GM23248 (cell line): ENCODE measurements around the gene TGM1. TPM values are rescaled to one million over a fixed set of nuclear protein-coding genes. Genes with fewer than 3 reads are reported as not detected.
"Not testable (repeated sequence)": the region's sequence is repeated elsewhere in the genome, so short reads cannot be mapped to it uniquely, and the experiment has no call there.

Source experiments
- DNase-seq: peaks from one replicate; pipeline ENCODE4 v3.0.0-alpha.2; 2015
- H2AFZ ChIP-seq: fragments of 200-600 bp; sonication (generic); 2 replicates; pipeline ENCODE4 v1.6.1; 2016; ENCODE audit warnings: antibody characterized with exemption
- H3F3A ChIP-seq: fragments of 200-600 bp; sonication (generic); 2 replicates; pipeline ENCODE4 v1.6.1; 2016; ENCODE audit warnings: mild to moderate bottlenecking, antibody characterized with exemption, mixed run types; ENCODE audit not compliant: insufficient read depth
- H3K27ac ChIP-seq: fragments of 200-600 bp; sonication (generic); 2 replicates; pipeline ENCODE4 v1.5.1; 2016; ENCODE audit warnings: mild to moderate bottlenecking
- H3K27me3 ChIP-seq: fragments of 200-600 bp; sonication (generic); replicated peaks from 2 replicates; pipeline ENCODE4 v1.6.1; 2016; ENCODE audit warnings: mild to moderate bottlenecking; ENCODE audit not compliant: insufficient read depth
- H3K36me3 ChIP-seq: fragments of 200-600 bp; sonication (generic); 2 replicates; pipeline ENCODE4 v1.6.1; 2016; ENCODE audit warnings: low read depth, mild to moderate bottlenecking
- H3K4me1 ChIP-seq: fragments of 200-600 bp; sonication (generic); 2 replicates; pipeline ENCODE4 v1.6.1; 2016; ENCODE audit warnings: mild to moderate bottlenecking; ENCODE audit not compliant: insufficient read depth
- H3K4me2 ChIP-seq: fragments of 200-600 bp; sonication (generic); one replicate; pipeline ENCODE4 v1.6.1; 2016; ENCODE audit warnings: mild to moderate bottlenecking; ENCODE audit not compliant: unreplicated experiment
- H3K4me3 ChIP-seq: fragments of 200-600 bp; sonication (generic); 2 replicates; pipeline ENCODE4 v1.5.1; 2016; ENCODE audit warnings: mild to moderate bottlenecking
- H3K79me2 ChIP-seq: fragments of 200-600 bp; sonication (generic); 2 replicates; pipeline ENCODE4 v1.6.1; 2016; ENCODE audit warnings: mild to moderate bottlenecking; ENCODE audit not compliant: insufficient read depth
- H3K9ac ChIP-seq: fragments of 200-600 bp; sonication (generic); 2 replicates; pipeline ENCODE4 v1.6.1; 2016; ENCODE audit warnings: mild to moderate bottlenecking
- H3K9me2 ChIP-seq: fragments of 200-600 bp; sonication (generic); 2 replicates; pipeline ENCODE4 v1.6.1; 2016; ENCODE audit warnings: mixed run types, mild to moderate bottlenecking, moderate library complexity; ENCODE audit not compliant: insufficient read depth
- H3K9me3 ChIP-seq: fragments of 200-600 bp; sonication (generic); one replicate; pipeline ENCODE4 v1.6.1; 2017; ENCODE audit warnings: low read depth
- H4K20me1 ChIP-seq: fragments of 200-600 bp; sonication (generic); 2 replicates; pipeline ENCODE4 v1.6.0; 2016; ENCODE audit not compliant: insufficient read depth
- EZH2 ChIP-seq: fragments of 200-600 bp; sonication (generic); IDR thresholded peaks from 2 replicates; pipeline ENCODE4 v1.6.1; 2018; ENCODE audit warnings: antibody characterized with exemption, mild to moderate bottlenecking; ENCODE audit not compliant: insufficient read depth, poor library complexity, severe bottlenecking
- EZH2phosphoT487 ChIP-seq: fragments of 200-600 bp; sonication (generic); IDR thresholded peaks from 2 replicates; pipeline ENCODE4 v1.6.1; 2018; ENCODE audit warnings: antibody characterized with exemption, moderate library complexity, mild to moderate bottlenecking, low read depth; ENCODE audit not compliant: insufficient read depth
- WGBS, 2 experiments: methylation state at CpG; one replicate each; pipeline ENCODE4 v1.1.6; 2015 to 2017; ENCODE audit warnings: low lambda C conversion rate in 2 of 2, low coverage in 1 of 2; ENCODE audit errors: missing lambda C conversion rate in 2 of 2; 5-methylcytosine and 5-hydroxymethylcytosine counted together
- in situ Hi-C: fragments of 300-500 bp; cut with MboI; formaldehyde crosslinking; loops from 2 replicates; pipeline ENCODE4 v1.15.0; 2020
- polyA plus RNA-seq: library from polyadenylated mRNA; unstranded; fragments of >200 nt; fragmentation: Nextera tagmentation; extraction: Ambion mirVana; gene quantifications from 2 replicates; pipeline ENCODE4 v1.2.1, GENCODE V29; 2016
- total RNA-seq: library from RNA; depleted of rRNA; stranded (reverse); fragments of >200 nt; shearing (Covaris generic); gene quantifications from 2 replicates; pipeline ENCODE4 v1.2.3, GENCODE V29; 2014

The TGM1 gene
- total and polyA plus RNA-seq, 2 experiments from 2014 or later = 0.34 to 1.3 TPM

DNA sequence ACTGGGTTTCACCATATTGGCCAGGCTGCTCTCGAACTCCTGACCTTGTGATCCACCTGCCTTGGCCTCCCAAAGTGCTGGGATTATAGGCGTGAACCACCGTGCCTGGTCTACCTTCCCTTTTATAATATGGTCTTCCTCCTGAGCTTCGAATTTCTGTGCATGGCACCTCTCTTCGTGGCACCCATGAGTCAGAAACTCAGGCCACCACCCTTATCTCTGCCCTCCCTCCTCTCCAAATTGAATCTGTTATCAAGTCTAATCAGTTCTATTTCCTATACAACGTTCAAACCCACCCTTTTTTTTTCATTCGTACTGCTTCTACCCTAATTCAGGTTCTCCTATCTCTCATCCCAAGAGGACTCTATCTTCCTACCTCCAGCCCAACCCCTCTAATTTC is 15.6 kb downstream of the TGM1 start:
- no peaks in the 10 kb centered on the region for H3K9me3 ChIP-seq
- TF ChIP-seq EZH2phosphoT487 = no peak
- no peak for TF ChIP-seq EZH2
- H2AFZ ChIP-seq = no peak overlapping the region
- H3K36me3 ChIP-seq = no peaks in the 10 kb centered on the region
- no peak overlapping the region for H3K4me3 ChIP-seq
- no peaks in the 10 kb centered on the region for H4K20me1 ChIP-seq
- H3K9me2 ChIP-seq = no peaks in the 10 kb centered on the region
- no peaks in the 10 kb centered on the region for H3K27me3 ChIP-seq
- no peak for DNase-seq
- peaks cover 16% of the 10 kb centered on the region for H3K4me1 ChIP-seq
- no peaks in the 10 kb centered on the region for H3K79me2 ChIP-seq
- peaks cover 26% of the 10 kb centered on the region for H3F3A ChIP-seq
- 77 to 81% methylated on average over 7 of the region's 7 CpGs for whole genome bisulfite sequencing, 2 experiments
- in situ Hi-C loops = loop anchor here (10.0 kb wide), 1 partner anchor 47 kb away; the partner anchor contains the start of genes DHRS1 and NOP9
- H3K9ac ChIP-seq = no peak overlapping the region
- H3K27ac ChIP-seq = no peak overlapping the region
- no peak overlapping the region for H3K4me2 ChIP-seq

DNA sequence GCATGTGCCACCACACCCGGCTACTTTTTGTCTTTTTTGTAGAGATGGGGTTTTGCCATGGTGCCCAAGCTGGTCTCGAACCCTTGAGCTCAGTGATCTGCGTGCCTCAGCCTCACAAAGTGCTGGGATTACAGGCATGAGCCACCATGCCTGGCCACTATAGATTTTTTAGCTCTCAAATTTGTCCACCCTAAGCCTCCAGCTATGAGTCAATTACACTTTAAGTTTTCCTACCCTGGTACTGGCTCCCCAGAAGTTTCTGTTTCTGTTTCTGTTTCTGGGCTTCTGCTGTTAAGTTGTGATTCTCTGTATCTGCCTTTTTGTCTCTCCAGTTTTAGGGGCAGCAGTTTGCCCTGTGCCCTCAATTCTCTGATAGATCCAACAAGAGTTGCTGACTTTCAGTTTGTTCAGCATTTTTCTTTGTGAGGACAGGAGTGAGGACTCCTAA is 16.2 kb downstream of the TGM1 start:
- WGBS, 2 experiments = 46 to 50% methylated on average over 3 of the region's 3 CpGs
- H3K27ac ChIP-seq = no peak overlapping the region
- H3K4me3 ChIP-seq = no peak overlapping the region
- no peaks in the 10 kb centered on the region for H3K9me3 ChIP-seq
- H3K9ac ChIP-seq = no peak overlapping the region
- no peaks in the 10 kb centered on the region for H3K36me3 ChIP-seq
- H3F3A ChIP-seq = peaks cover 20% of the 10 kb centered on the region
- no peak overlapping the region for H2AFZ ChIP-seq
- TF ChIP-seq EZH2 (no peak), EZH2phosphoT487 (no peak)
- H4K20me1 ChIP-seq = no peaks in the 10 kb centered on the region
- no peak overlapping the region for H3K4me2 ChIP-seq
- no peak for DNase-seq
- in situ Hi-C loops = loop anchor here (10.0 kb wide), 1 partner anchor 48 kb away; the partner anchor contains the start of genes DHRS1 and NOP9
- peaks cover 3% of the 10 kb centered on the region for H3K79me2 ChIP-seq
- H3K4me1 ChIP-seq = peaks cover 11% of the 10 kb centered on the region
- H3K9me2 ChIP-seq = no peaks in the 10 kb centered on the region
- no peaks in the 10 kb centered on the region for H3K27me3 ChIP-seq

DNA sequence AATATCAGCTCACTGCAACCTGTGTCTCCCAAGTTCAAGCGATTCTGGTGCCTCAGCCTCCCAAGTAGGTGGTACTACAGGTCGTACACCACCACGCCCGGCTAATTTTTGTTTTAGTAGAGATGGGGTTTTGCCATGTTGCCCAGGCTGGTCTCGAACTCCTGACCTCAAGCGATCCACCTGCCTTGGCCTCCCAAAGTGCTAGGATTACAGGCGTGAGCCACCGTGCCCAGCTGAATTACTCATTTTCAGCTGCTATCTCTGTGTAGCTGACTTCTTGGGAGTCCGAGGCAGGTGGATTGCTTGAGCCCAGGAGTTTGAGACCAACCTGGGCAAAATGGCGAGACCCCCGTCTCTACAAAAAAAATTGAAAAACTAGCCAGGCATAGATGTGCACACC is 17.6 kb downstream of the TGM1 start:
- not testable (repeated sequence) for H3K4me2 ChIP-seq, H3K27ac ChIP-seq, H3K27me3 ChIP-seq, H3K36me3 ChIP-seq, H3K4me3 ChIP-seq, H3K9me3 ChIP-seq, H2AFZ ChIP-seq, H4K20me1 ChIP-seq, DNase-seq, H3K9ac ChIP-seq, H3K9me2 ChIP-seq
- peaks cover 19% of the 10 kb centered on the region for H3F3A ChIP-seq
- peaks cover 19% of the 10 kb centered on the region for H3K4me1 ChIP-seq
- H3K79me2 ChIP-seq = peaks cover 17% of the 10 kb centered on the region
- WGBS, 2 experiments = 94 to 96% methylated on average over 11 of the region's 11 CpGs
- in situ Hi-C loops = loop anchor here (10.0 kb wide), 1 partner anchor 49 kb away; the partner anchor contains the start of genes DHRS1 and NOP9

DNA sequence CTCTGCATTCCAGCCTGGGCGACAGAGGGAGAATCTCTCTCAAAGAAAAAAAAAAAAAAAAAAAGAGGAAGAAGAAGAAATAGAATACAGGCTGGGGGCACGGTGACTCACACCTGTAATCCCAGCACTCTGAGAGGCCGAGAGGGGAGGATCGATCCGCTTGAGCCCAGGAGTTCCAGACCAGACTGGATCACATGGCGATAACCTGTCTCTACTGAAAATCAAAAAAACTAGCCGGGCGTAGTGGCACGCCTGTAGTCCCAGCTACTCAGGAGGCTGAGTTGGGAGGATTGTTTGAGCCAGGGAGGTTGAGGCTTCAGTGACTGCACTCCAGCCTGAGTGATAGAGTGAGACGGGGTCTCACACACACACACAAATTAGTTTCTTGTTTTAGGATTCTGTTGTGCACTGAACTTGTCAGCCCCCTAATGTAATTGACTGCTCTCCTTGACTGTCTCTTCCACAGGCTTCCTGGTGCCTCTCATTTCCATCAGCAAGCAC is 19.6 kb downstream of the TGM1 start:
- H3K36me3 ChIP-seq = peaks cover 25% of the 10 kb centered on the region
- H3K4me2 ChIP-seq = peak overlapping the region; percentile 85
- H3K4me1 ChIP-seq = peaks cover 33% of the 10 kb centered on the region
- H3K9me3 ChIP-seq = no peaks in the 10 kb centered on the region
- 37 to 41% methylated on average over 10 of the region's 10 CpGs for WGBS, 2 experiments
- peaks cover 36% of the 10 kb centered on the region for H3K79me2 ChIP-seq
- peak overlapping the region; percentile 91 for H3K9ac ChIP-seq
- H3K27me3 ChIP-seq = no peaks in the 10 kb centered on the region
- peaks cover 35% of the 10 kb centered on the region for H3F3A ChIP-seq
- H2AFZ ChIP-seq = peak overlapping the region; percentile 87
- in situ Hi-C loops = loop anchor here (10.0 kb wide), 1 partner anchor 51 kb away; the partner anchor contains the start of genes DHRS1 and NOP9
- DNase-seq = no peak
- no peaks in the 10 kb centered on the region for H4K20me1 ChIP-seq
- peak overlapping the region; percentile 98 for H3K27ac ChIP-seq
- no peaks in the 10 kb centered on the region for H3K9me2 ChIP-seq
- no peak for TF ChIP-seq EZH2phosphoT487
- TF ChIP-seq EZH2 = no peak
- H3K4me3 ChIP-seq = peak overlapping the region; percentile 97
